Lung (tissue), 12 donors: Measurements from ENCODE around the gene LEF1. TPM values are rescaled to one million over a fixed set of nuclear protein-coding genes. Genes with fewer than 3 reads are reported as not detected.
A peak's percentile ranks its signal among the peaks of the same experiment; 100 is the strongest.

Experiments used
- ATAC-seq: fragments of 200-7000 bp; cut with Tn5 transposase; one replicate; pipeline ENCODE4 v1.9.1; 2020; ENCODE audit warnings: moderate number of reproducible peaks; ENCODE audit not compliant: insufficient read depth, low FRiP score
- DNase-seq, 3 donors: peaks; one replicate each; pipeline ENCODE4 v3.0.0-alpha.2; 2013 to 2017
- H3K27ac ChIP-seq, 2 donors: one replicate each; pipeline ENCODE4 v1.5.1; 2013; ENCODE audit warnings: mild to moderate bottlenecking in 2 of 2, moderate library complexity in 2 of 2, control low read depth in 1 of 2, inconsistent platforms in 1 of 2, low read depth in 1 of 2, low read length in 1 of 2
- H3K27me3 ChIP-seq, 3 donors: one replicate each; pipeline ENCODE4 v1.5.1; 2013; ENCODE audit warnings: low read length in 2 of 3; ENCODE audit not compliant: control insufficient read depth in 3 of 3, insufficient read depth in 3 of 3
- H3K36me3 ChIP-seq, 4 donors: one replicate each; pipeline ENCODE4 v1.5.1; 2013; ENCODE audit warnings: low read length in 4 of 4, mild to moderate bottlenecking in 1 of 4, moderate library complexity in 1 of 4; ENCODE audit not compliant: control insufficient read depth in 4 of 4, insufficient read depth in 4 of 4
- H3K4me1 ChIP-seq, 5 donors: one replicate each; pipeline ENCODE4 v1.5.1; 2013; ENCODE audit warnings: low read length in 5 of 5, mild to moderate bottlenecking in 2 of 5, moderate library complexity in 1 of 5; ENCODE audit not compliant: control insufficient read depth in 5 of 5, insufficient read depth in 5 of 5
- H3K4me3 ChIP-seq: one replicate; pipeline ENCODE4 v1.5.1; 2013; ENCODE audit warnings: mild to moderate bottlenecking, control low read depth, moderate library complexity
- H3K9ac ChIP-seq, 2 donors: one replicate each; pipeline ENCODE4 v1.5.1; 2013; ENCODE audit warnings: low read length in 2 of 2, control low read depth in 1 of 2; ENCODE audit not compliant: insufficient read depth in 1 of 2
- H3K9me3 ChIP-seq, 4 donors: one replicate each; pipeline ENCODE4 v1.5.1; 2013; ENCODE audit warnings: low read length in 3 of 4, mild to moderate bottlenecking in 1 of 4, moderate library complexity in 1 of 4; ENCODE audit not compliant: control insufficient read depth in 4 of 4, insufficient read depth in 3 of 4
- WGBS, 2 donors: extraction: QIAGEN DNeasy Blood & Tissue Kit; methylation state at CpG; one replicate each; pipeline ENCODE4 v1.1.7; 2013; 5-methylcytosine and 5-hydroxymethylcytosine counted together
- polyA plus RNA-seq, 2 donors: library from polyadenylated mRNA; stranded (reverse); fragments of 200-250 nt; gene quantifications; one replicate each; pipeline ENCODE4 v1.2.1, GENCODE V29; 2013
- total RNA-seq, 2 donors: library from RNA; depleted of rRNA in 1 of 2; stranded (reverse); fragments of >200 nt in 1 of 2; gene quantifications; one replicate each; pipeline ENCODE4 v1.2.1, GENCODE V29; 2014 to 2021
- TF ChIP-seq, protein P1 (sequence below): IDR thresholded peaks from 2 replicates; pipeline ENCODE4 v1.5.1; 2012; ENCODE audit warnings: mild to moderate bottlenecking; ENCODE audit errors: control extremely low read depth, extremely low read depth
- donor health status: control.
- donor health status: control.
- donor health status: Bipolar disorder and iron deficiency.
- donor health status: healthy.
- donor health status: DM: yes; HTN: yes; CAD: no.

LEF1 gene
- total and polyA plus RNA-seq, 4 donors, result 2.7 to 25.4 (median 4.0) TPM

DNA sequence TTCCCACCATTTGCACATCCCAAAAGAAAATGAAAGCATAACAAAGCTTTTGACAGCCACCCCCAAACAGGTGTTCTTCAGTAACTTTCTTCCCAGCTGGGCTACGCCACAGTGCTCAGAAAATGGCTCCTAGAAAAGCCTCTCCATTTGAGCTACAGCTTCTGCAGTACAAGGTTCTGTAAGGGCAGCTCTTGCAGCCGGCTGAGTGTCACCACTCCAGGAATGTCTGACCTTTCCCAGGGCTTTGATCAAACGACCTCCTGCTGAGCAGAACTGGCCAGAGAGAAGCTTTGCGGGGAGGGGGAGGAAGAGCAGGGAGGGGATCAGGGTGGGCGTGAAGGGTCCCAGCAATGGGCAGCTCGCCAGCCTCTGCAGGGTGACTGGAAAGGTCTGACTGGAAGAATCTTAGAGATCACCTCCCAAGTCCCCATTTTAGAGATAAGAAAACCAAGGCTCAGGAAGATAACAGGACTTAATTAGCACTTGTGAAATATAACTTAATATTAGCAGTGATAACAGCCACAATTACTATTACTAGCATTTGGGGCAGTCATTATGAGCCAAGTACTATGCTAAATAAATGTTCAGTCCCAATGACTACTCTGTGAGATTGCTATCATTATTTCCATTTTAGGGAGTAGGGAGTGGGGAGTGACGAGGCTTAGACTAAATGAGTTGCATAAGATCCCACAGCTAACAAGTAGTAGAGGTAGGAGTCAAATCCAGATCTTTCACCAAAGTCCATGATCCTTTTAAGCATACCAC lies 51.1 kb downstream of the LEF1 start:
- Histone ChIP-seq H3K9ac (no peak overlapping the region), H3K27ac (no peak overlapping the region), H3K4me3 (no peak overlapping the region), H3K4me1 (peaks cover 0 to 18% (median 2%) of the 10 kb centered on the region in 5 donors), H3K27me3 (no peaks in the 10 kb centered on the region), H3K9me3 (no peaks in the 10 kb centered on the region), H3K36me3 (no peaks in the 10 kb centered on the region)
- ATAC-seq (no peak), DNase-seq (peak in 2 of 3 donors; percentile 17 to 29)
- 70 to 81% methylated on average over 7 of the region's 7 CpGs for WGBS, 2 donors
- TF ChIP-seq, protein P1, sequence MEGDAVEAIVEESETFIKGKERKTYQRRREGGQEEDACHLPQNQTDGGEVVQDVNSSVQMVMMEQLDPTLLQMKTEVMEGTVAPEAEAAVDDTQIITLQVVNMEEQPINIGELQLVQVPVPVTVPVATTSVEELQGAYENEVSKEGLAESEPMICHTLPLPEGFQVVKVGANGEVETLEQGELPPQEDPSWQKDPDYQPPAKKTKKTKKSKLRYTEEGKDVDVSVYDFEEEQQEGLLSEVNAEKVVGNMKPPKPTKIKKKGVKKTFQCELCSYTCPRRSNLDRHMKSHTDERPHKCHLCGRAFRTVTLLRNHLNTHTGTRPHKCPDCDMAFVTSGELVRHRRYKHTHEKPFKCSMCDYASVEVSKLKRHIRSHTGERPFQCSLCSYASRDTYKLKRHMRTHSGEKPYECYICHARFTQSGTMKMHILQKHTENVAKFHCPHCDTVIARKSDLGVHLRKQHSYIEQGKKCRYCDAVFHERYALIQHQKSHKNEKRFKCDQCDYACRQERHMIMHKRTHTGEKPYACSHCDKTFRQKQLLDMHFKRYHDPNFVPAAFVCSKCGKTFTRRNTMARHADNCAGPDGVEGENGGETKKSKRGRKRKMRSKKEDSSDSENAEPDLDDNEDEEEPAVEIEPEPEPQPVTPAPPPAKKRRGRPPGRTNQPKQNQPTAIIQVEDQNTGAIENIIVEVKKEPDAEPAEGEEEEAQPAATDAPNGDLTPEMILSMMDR, result no peak

DNA sequence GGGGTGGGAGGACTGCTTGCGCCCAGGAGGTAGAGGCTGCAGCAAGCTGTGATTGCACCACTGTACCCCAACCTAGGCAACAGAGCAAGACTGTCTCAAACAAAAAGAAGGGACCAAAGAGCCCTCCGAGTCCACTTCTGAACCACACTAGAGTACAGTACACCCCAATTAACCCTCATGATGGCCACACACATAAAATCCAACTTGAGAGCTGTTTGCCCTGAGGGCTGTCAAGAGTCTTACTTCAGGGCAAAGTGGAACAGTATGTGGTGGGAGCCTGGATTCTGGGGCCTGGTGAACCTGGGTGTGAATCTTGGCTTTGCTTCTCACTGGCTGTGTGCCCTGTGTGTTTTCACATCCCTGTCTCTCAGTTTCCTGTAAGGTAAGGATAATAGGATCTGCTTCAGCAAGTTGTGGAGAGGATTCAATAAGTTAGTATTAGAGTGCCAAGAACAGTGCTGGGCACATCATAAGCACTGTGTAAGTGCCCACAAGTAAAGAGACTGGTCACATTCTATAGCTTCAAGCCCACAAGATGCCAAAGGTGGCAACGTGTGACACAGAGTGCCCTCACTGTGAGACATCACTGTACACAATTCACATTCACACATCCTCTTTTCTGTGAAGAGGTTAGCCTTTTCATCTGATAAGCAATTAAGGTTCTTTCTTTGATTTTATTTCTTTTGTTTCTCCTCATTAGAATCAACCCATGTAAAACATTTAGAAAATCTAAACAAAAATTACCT lies 52.1 kb downstream of the LEF1 start:
- WGBS, 2 donors, result 63 to 71% methylated on average over 3 of the region's 3 CpGs
- DNase-seq (no peak), ATAC-seq (no peak)
- Histone ChIP-seq H3K4me3 (no peak overlapping the region), H3K27me3 (no peaks in the 10 kb centered on the region), H3K9me3 (no peaks in the 10 kb centered on the region), H3K4me1 (peaks cover 0 to 18% (median 2%) of the 10 kb centered on the region in 5 donors), H3K36me3 (no peaks in the 10 kb centered on the region), H3K9ac (no peak overlapping the region), H3K27ac (no peak overlapping the region)
- TF ChIP-seq, protein P1, result no peak

DNA sequence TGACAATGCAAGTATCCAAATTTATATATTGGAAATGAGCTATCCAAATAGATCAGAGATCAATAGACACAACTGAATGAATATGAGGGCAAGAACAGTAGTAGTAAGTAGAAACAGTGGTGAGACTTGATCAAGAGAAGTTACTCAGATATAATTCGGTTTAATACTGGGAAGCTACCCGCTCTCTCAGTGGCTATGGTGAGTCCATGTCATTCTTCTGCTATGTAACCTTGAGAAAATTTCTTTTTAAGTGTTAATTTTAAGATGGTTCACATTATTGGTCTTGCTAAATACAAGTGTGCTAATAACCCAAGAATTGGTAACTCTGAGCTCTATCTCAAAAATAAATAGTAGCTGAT lies 53.6 kb downstream of the LEF1 start:
- H3K4me1 ChIP-seq, result peaks cover 0 to 18% (median 2%) of the 10 kb centered on the region in 5 donors
- no peak overlapping the region for H3K27ac ChIP-seq
- H3K4me3 ChIP-seq, result no peak overlapping the region
- no peak overlapping the region for H3K9ac ChIP-seq
- no peak for ATAC-seq
- H3K36me3 ChIP-seq, result no peaks in the 10 kb centered on the region
- WGBS, 2 donors, result 96 to 98% methylated on average over 2 of the region's 2 CpGs
- H3K27me3 ChIP-seq, result no peaks in the 10 kb centered on the region
- no peaks in the 10 kb centered on the region for H3K9me3 ChIP-seq
- TF ChIP-seq, protein P1, result no peak
- no peak for DNase-seq
